Osteocyte (in vitro differentiated cells): ENCODE data around the gene RPRD1B. TPM values are rescaled to one million over a fixed set of nuclear protein-coding genes. Genes with fewer than 3 reads are reported as not detected.
A peak's percentile ranks its signal among the peaks of the same experiment; 100 is the strongest.

Source experiments
- DNase-seq: peaks from one replicate; pipeline ENCODE4 v3.0.0; 2021; ENCODE audit warnings: mixed read lengths; ENCODE audit not compliant: unreplicated experiment; ENCODE audit errors: extremely low spot score
- H3K27ac Mint-ChIP-seq: one replicate; pipeline ENCODE4 v1.8.0; 2021; ENCODE audit warnings: mild to moderate bottlenecking, mixed read lengths; ENCODE audit not compliant: unreplicated experiment
- H3K27me3 Mint-ChIP-seq: one replicate; pipeline ENCODE4 v1.8.0; 2021; ENCODE audit warnings: mixed read lengths; ENCODE audit not compliant: unreplicated experiment
- H3K36me3 Mint-ChIP-seq: one replicate; pipeline ENCODE4 v1.8.0; 2021; ENCODE audit warnings: mixed read lengths; ENCODE audit not compliant: unreplicated experiment
- H3K4me1 Mint-ChIP-seq: one replicate; pipeline ENCODE4 v1.8.0; 2021; ENCODE audit warnings: mixed read lengths; ENCODE audit not compliant: unreplicated experiment
- H3K4me3 Mint-ChIP-seq: one replicate; pipeline ENCODE4 v1.8.0; 2021; ENCODE audit warnings: mild to moderate bottlenecking, moderate library complexity, mixed read lengths; ENCODE audit not compliant: unreplicated experiment
- H3K9me3 Mint-ChIP-seq: one replicate; pipeline ENCODE4 v1.8.0; 2021; ENCODE audit warnings: mixed read lengths; ENCODE audit not compliant: unreplicated experiment
- CTCF ChIP-seq: fragments of 200-600 bp; sonication (generic); IDR thresholded peaks from 2 replicates; pipeline ENCODE4 v1.5.0; 2021; ENCODE audit warnings: antibody characterized with exemption, mild to moderate bottlenecking, moderate library complexity
- total RNA-seq: library from RNA; stranded (reverse); gene quantifications from 2 replicates; pipeline ENCODE4 v1.2.1, GENCODE V29; 2021

RPRD1B gene
- total RNA-seq, 1 donor from 2014 or later: 28.5 TPM

- no peak overlapping the region for H3K4me3 Mint-ChIP-seq
- H3K9me3 Mint-ChIP-seq: peaks cover 8% of the 10 kb centered on the region
- H3K36me3 Mint-ChIP-seq: no peaks in the 10 kb centered on the region
- no peak for TF ChIP-seq CTCF
- peak; percentile 54 for DNase-seq
- H3K27me3 Mint-ChIP-seq: no peaks in the 10 kb centered on the region
- H3K4me1 Mint-ChIP-seq: peaks cover 37% of the 10 kb centered on the region
- H3K27ac Mint-ChIP-seq: no peak overlapping the region
Observed at GRCh38 chr20:38121741-38122140, 88.2 kb downstream of the RPRD1B start.

GRCh38 chr20:38123021-38123587 lies 89.6 kb downstream of the RPRD1B start:
- H3K9me3 Mint-ChIP-seq: no peaks in the 10 kb centered on the region
- H3K4me3 Mint-ChIP-seq: no peak overlapping the region
- peaks cover 38% of the 10 kb centered on the region for H3K4me1 Mint-ChIP-seq
- H3K27ac Mint-ChIP-seq: peak overlapping the region; percentile 86
- DNase-seq: peak; percentile 56
- TF ChIP-seq CTCF: no peak
- H3K36me3 Mint-ChIP-seq: no peaks in the 10 kb centered on the region
- H3K27me3 Mint-ChIP-seq: no peaks in the 10 kb centered on the region

- Mint-ChIP-seq H3K4me1 (peaks cover 38% of the 10 kb centered on the region), H3K27me3 (no peaks in the 10 kb centered on the region), H3K36me3 (no peaks in the 10 kb centered on the region), H3K4me3 (no peak overlapping the region), H3K27ac (peak overlapping the region; percentile 63), H3K9me3 (no peaks in the 10 kb centered on the region)
- peak; percentile 90 for DNase-seq
- TF ChIP-seq CTCF: no peak
Observed at GRCh38 chr20:38125157-38126056, 91.9 kb downstream of the RPRD1B start.

GRCh38 chr20:38126146-38126921 lies 92.8 kb downstream of the RPRD1B start:
- Mint-ChIP-seq H3K27me3 (no peaks in the 10 kb centered on the region), H3K9me3 (no peaks in the 10 kb centered on the region), H3K36me3 (no peaks in the 10 kb centered on the region), H3K4me3 (no peak overlapping the region), H3K4me1 (peaks cover 38% of the 10 kb centered on the region), H3K27ac (peak overlapping the region; percentile 66)
- no peak for DNase-seq
- TF ChIP-seq CTCF: no peak
